Right lobe of liver (tissue), 4 donors: ENCODE results near the gene TIMP1.

Source experiments
- CTCF ChIP-seq, 4 donors: fragments of 200-600 bp in 3 of 4; fragments of 450-650 bp in 1 of 4; IDR thresholded peaks; one replicate each; pipeline versions ENCODE4 v1.5.1 to v1.8.0; 2016 to 2022; ENCODE audit warnings: antibody characterized with exemption in 4 of 4, mild to moderate bottlenecking in 2 of 4
- POLR2A ChIP-seq: fragments of 450-650 bp; IDR thresholded peaks from one replicate; pipeline ENCODE4 v1.6.1; 2017; ENCODE audit warnings: antibody characterized with exemption, mild to moderate bottlenecking
- donor health status: DM: no; HTN: no; CAD: no.
- donor health status: DM: no; HTN: no; CAD: no.
- donor health status: DM: no; HTN: yes; CAD: no.

GRCh38 chrX:47593522-47593921, 11.3 kb downstream of the TIMP1 start:
- TF ChIP-seq CTCF (IDR thresholded peaks at IDR 0.05) (no peak), POLR2A (no peak)
